ENCODE data around the gene TUBB3.

GRCh38 chr16:89953671-89954406, 30.7 kb downstream of the TUBB3 start:
- no peak for TF ChIP-seq POLR3A (IDR thresholded peaks at IDR 0.05; ENCODE audit: borderline replicate concordance, extremely low read depth, insufficient read depth, insufficient read length)
- TF ChIP-seq SPI1 (IDR thresholded peaks at IDR 0.05; ENCODE audit: borderline replicate concordance, low read depth, low read length) = no peak
- no peak for TF ChIP-seq BRCA1 (IDR thresholded peaks at IDR 0.05)
- no peak for TF ChIP-seq BRCA1 (CRISPR knock-in tag; IDR thresholded peaks at IDR 0.05)

Data from K562 (cell line).